ENCODE data around the gene PHKB. TPM values are rescaled to one million over a fixed set of nuclear protein-coding genes. Genes with fewer than 3 reads are reported as not detected.

Gene PHKB
- total RNA-seq, 2 experiments from 2014 or later = 37.5 to 39.3 TPM

DNA sequence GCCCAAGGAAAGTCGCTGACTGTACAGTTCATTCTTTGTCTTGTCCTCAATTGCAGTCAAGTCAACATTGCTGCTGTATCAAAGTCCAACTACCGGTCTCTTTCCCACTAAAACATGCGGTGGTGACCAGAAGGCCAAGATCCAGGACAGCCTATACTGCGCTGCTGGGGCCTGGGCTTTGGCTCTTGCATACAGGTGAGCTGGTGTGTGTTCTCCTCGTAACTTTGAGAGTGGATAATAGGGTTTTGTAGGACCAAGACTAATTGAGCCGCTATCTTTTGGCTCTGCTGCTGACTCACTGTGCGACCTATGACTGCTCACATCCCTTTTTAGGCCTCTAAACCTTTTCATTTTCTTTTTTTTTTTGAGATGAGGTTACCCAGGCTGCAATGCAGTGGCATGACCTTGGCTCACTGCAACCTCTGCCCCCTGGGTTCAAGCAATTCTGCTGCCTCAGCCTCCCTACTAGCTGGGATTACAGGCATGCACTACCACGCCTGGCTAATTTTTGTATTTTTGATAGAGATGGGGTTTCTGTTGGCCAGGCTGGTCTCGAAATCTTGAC lies 38.7 kb downstream of the PHKB start:
- POLR2A ChIA-PET = no interaction called here
- H3K4me1 Mint-ChIP-seq = no peaks in the 10 kb centered on the region
- peaks cover 48% of the 10 kb centered on the region for H3K36me3 Mint-ChIP-seq
- H3K9me3 Mint-ChIP-seq = no peaks in the 10 kb centered on the region
- no peak overlapping the region for H3K27ac Mint-ChIP-seq
- no peak for ATAC-seq (ENCODE audit: low read depth)
- no peaks in the 10 kb centered on the region for H3K27me3 Mint-ChIP-seq
- no peak for DNase-seq
- H3K4me3 Mint-ChIP-seq = no peak overlapping the region

DNA sequence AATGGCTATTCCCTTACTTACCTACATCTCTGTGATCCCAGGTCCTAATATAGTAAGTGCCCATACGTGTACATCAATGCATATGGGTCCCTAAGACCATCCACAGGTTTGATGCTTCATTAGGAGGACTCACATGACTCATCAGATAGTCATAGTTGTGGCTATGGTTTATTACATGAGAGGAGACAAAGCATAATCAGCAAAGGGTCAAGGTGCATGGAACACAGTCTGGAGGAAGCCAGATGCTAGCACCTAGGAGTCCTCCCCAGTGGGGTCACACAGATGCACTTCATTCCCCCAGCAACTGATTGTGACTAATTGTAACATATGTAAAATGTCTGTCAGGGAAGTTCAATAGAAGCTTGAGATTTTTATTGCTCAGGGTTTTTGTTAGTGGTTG lies 42.8 kb downstream of the PHKB start:
- Mint-ChIP-seq H3K4me3 (no peak overlapping the region), H3K27ac (no peak overlapping the region), H3K27me3 (no peaks in the 10 kb centered on the region), H3K9me3 (no peaks in the 10 kb centered on the region), H3K4me1 (no peaks in the 10 kb centered on the region), H3K36me3 (peaks cover 46% of the 10 kb centered on the region)
- ATAC-seq (ENCODE audit: low read depth) (no peak), DNase-seq (no peak)
- POLR2A ChIA-PET = no interaction called here

- H3K4me3 Mint-ChIP-seq = no peak overlapping the region
- DNase-seq = no peak
These were observed 43.5 kb downstream of the PHKB start for GRCh38 chr16:47504599-47504998.

GRCh38 chr16:47506800-47507199 lies 45.7 kb downstream of the PHKB start:
- H3K9me3 Mint-ChIP-seq = no peaks in the 10 kb centered on the region
- ATAC-seq (ENCODE audit: low read depth) (no peak), DNase-seq (no peak)
- H3K36me3 Mint-ChIP-seq = peaks cover 35% of the 10 kb centered on the region
- no peak overlapping the region for H3K4me3 Mint-ChIP-seq
- H3K27me3 Mint-ChIP-seq = no peaks in the 10 kb centered on the region
- no peaks in the 10 kb centered on the region for H3K4me1 Mint-ChIP-seq
- POLR2A ChIA-PET = no interaction called here
- H3K27ac Mint-ChIP-seq = no peak overlapping the region

More at GRCh38 chr16:47504599-47504998, 43.5 kb downstream of the PHKB start:
- Mint-ChIP-seq H3K36me3 (peaks cover 43% of the 10 kb centered on the region), H3K9me3 (no peaks in the 10 kb centered on the region), H3K27ac (no peak overlapping the region), H3K27me3 (no peaks in the 10 kb centered on the region), H3K4me1 (no peaks in the 10 kb centered on the region)
- POLR2A ChIA-PET = no interaction called here
- no peak for ATAC-seq (ENCODE audit: low read depth)

- Mint-ChIP-seq H3K27ac (no peak overlapping the region), H3K36me3 (peaks cover 37% of the 10 kb centered on the region), H3K4me1 (no peaks in the 10 kb centered on the region), H3K4me3 (no peak overlapping the region), H3K27me3 (no peaks in the 10 kb centered on the region), H3K9me3 (no peaks in the 10 kb centered on the region)
- DNase-seq (no peak), ATAC-seq (ENCODE audit: low read depth) (no peak)
- POLR2A ChIA-PET = no interaction called here
These were observed 46.6 kb downstream of the PHKB start for GRCh38 chr16:47507701-47508100.

DNA sequence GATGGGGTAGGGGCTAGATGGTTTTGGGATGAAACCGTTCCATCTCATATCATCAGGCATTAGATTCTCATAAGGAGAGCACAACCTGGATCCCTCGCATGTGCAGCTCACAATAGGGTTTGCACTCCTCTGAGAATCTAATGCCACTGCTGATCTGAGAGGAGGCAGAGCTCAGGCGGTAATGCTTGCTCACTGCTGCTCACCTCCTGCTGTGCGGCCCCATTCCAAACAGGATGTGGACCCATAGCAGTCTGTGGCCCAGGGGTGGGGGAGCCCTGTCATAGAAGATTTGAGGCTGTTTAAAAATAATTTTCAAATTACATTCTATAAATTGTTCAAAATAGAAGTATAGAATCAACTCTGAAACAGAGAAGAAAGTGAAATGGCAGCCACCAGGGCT lies 50.8 kb downstream of the PHKB start:
- Mint-ChIP-seq H3K9me3 (no peaks in the 10 kb centered on the region), H3K4me3 (no peak overlapping the region), H3K27ac (no peak overlapping the region), H3K4me1 (no peaks in the 10 kb centered on the region), H3K27me3 (no peaks in the 10 kb centered on the region), H3K36me3 (peaks cover 24% of the 10 kb centered on the region)
- POLR2A ChIA-PET = no interaction called here
- no peak for DNase-seq
- ATAC-seq (ENCODE audit: low read depth) = no peak

GRCh38 chr16:47519037-47519436 lies 57.9 kb downstream of the PHKB start:
- ATAC-seq (ENCODE audit: low read depth) = no peak
- no peak overlapping the region for H3K27ac Mint-ChIP-seq
- H3K4me1 Mint-ChIP-seq = peaks cover 9% of the 10 kb centered on the region
- peaks cover 38% of the 10 kb centered on the region for H3K36me3 Mint-ChIP-seq
- no peak overlapping the region for H3K4me3 Mint-ChIP-seq
- H3K27me3 Mint-ChIP-seq = no peaks in the 10 kb centered on the region
- POLR2A ChIA-PET = no interaction called here
- peaks cover 11% of the 10 kb centered on the region for H3K9me3 Mint-ChIP-seq
- no peak for DNase-seq

- H3K4me3 Mint-ChIP-seq = no peak overlapping the region
- H3K4me1 Mint-ChIP-seq = peaks cover 9% of the 10 kb centered on the region
- peaks cover 11% of the 10 kb centered on the region for H3K9me3 Mint-ChIP-seq
- POLR2A ChIA-PET = no interaction called here
- ATAC-seq (ENCODE audit: low read depth) = no peak
- no peaks in the 10 kb centered on the region for H3K27me3 Mint-ChIP-seq
- H3K27ac Mint-ChIP-seq = no peak overlapping the region
- no peak for DNase-seq
- H3K36me3 Mint-ChIP-seq = peaks cover 39% of the 10 kb centered on the region
These were observed 58.4 kb downstream of the PHKB start for GRCh38 chr16:47519546-47519945.

DNA sequence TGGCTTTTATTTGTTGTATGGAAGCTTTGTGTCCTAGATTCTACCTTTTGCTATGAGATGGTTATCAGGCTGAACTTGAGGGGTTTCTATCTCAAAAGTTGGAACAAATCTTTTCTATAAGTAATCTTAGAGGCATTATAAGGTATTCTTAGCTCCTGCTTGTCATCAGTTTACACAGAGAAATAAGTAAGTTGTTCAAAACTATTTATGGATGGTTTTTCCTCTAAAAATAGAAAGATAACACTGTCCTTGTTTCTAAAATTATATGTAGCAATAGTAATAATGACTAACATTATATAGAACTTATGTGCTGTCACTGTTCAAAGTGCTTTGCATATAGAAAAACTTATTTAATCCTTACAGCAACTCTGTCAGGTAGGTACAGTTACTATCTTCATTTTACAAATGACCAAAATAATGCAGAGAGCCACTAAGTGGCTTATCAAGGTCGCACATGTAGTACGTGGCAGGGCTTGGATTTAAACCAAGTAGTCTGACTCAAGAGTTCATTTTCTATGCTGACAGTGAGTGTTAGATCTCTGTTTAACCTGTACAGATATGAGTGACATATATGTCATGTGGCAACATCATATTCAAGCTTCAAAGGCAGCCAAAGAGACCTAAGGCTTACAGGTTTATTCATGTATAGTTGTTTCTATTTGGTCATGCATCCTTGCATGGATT lies 59.0 kb downstream of the PHKB start:
- no peak for DNase-seq
- Mint-ChIP-seq H3K27ac (no peak overlapping the region), H3K4me3 (no peak overlapping the region), H3K4me1 (peaks cover 9% of the 10 kb centered on the region), H3K27me3 (no peaks in the 10 kb centered on the region), H3K9me3 (peaks cover 11% of the 10 kb centered on the region), H3K36me3 (peaks cover 36% of the 10 kb centered on the region)
- POLR2A ChIA-PET = no interaction called here
- ATAC-seq (ENCODE audit: low read depth) = no peak

- Mint-ChIP-seq H3K36me3 (peaks cover 32% of the 10 kb centered on the region), H3K9me3 (peaks cover 11% of the 10 kb centered on the region), H3K4me1 (peaks cover 9% of the 10 kb centered on the region), H3K27ac (no peak overlapping the region), H3K4me3 (no peak overlapping the region), H3K27me3 (no peaks in the 10 kb centered on the region)
- DNase-seq = no peak
- POLR2A ChIA-PET = interaction anchor here (1.0 kb wide), 1 partner anchor 63 kb away, joined by 3 read pairs; the partner anchor contains the start of genes ITFG1 and PHKB
- ATAC-seq (ENCODE audit: low read depth) = no peak
These were observed 62.3 kb downstream of the PHKB start for GRCh38 chr16:47523342-47524006.

DNA sequence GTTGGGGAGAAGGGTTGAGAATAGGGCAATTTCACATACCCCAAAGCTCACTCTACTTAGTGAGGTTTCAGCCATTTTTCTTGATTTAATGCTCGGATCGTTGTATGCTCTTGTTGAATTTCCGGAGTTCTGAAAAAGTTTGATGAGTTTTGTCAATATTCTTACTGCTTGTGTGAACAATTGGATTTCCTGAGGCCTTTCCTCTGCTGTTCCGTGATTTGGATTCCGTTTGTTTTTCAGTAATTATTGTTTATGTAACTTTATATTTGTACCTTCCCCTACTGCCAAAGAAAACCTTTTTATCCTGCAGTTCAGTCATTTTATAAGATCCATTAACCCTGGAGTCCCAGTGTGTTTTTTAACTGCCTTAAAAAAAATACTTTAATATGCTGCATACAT lies 62.9 kb downstream of the PHKB start:
- H3K9me3 Mint-ChIP-seq = peaks cover 11% of the 10 kb centered on the region
- H3K27me3 Mint-ChIP-seq = no peaks in the 10 kb centered on the region
- POLR2A ChIA-PET = interaction anchor here (1.0 kb wide), 1 partner anchor 63 kb away, joined by 3 read pairs; the partner anchor contains the start of genes ITFG1 and PHKB
- ATAC-seq (ENCODE audit: low read depth) (no peak), DNase-seq (no peak)
- no peak overlapping the region for H3K27ac Mint-ChIP-seq
- H3K4me1 Mint-ChIP-seq = peaks cover 9% of the 10 kb centered on the region
- H3K36me3 Mint-ChIP-seq = peaks cover 32% of the 10 kb centered on the region
- H3K4me3 Mint-ChIP-seq = no peak overlapping the region

- Mint-ChIP-seq H3K27me3 (no peaks in the 10 kb centered on the region), H3K4me3 (no peak overlapping the region), H3K9me3 (peaks cover 5% of the 10 kb centered on the region), H3K4me1 (peaks cover 3% of the 10 kb centered on the region), H3K36me3 (peaks cover 25% of the 10 kb centered on the region), H3K27ac (no peak overlapping the region)
- POLR2A ChIA-PET = no interaction called here
- DNase-seq = no peak
- ATAC-seq (ENCODE audit: low read depth) = no peak
These were observed 67.3 kb downstream of the PHKB start for GRCh38 chr16:47528431-47528830.

GRCh38 chr16:47533744-47534292 lies 72.7 kb downstream of the PHKB start:
- Mint-ChIP-seq H3K27me3 (no peaks in the 10 kb centered on the region), H3K4me1 (peaks cover 4% of the 10 kb centered on the region), H3K4me3 (no peak overlapping the region), H3K36me3 (peaks cover 31% of the 10 kb centered on the region), H3K27ac (no peak overlapping the region), H3K9me3 (peaks cover 5% of the 10 kb centered on the region)
- DNase-seq (no peak), ATAC-seq (ENCODE audit: low read depth) (no peak)
- POLR2A ChIA-PET = no interaction called here

GRCh38 chr16:47538472-47538871 lies 77.3 kb downstream of the PHKB start:
- Mint-ChIP-seq H3K27ac (no peak overlapping the region), H3K36me3 (peaks cover 40% of the 10 kb centered on the region), H3K9me3 (peaks cover 21% of the 10 kb centered on the region), H3K4me1 (peaks cover 4% of the 10 kb centered on the region), H3K27me3 (no peaks in the 10 kb centered on the region), H3K4me3 (no peak overlapping the region)
- DNase-seq (no peak), ATAC-seq (ENCODE audit: low read depth) (no peak)
- POLR2A ChIA-PET = no interaction called here

Measured in activated naive CD8-positive, alpha-beta T cell treated with anti-CD3 and anti-CD28 coated beads, Interleukin-2, amount 10 ng/mL, durations not matched to agents 7 days and 5 days (primary cell).